ENCODE results near the gene WNT11.

GRCh38 chr11:76188873-76189272, 17.4 kb downstream of the WNT11 start:
- no peak for TF ChIP-seq CTCF (optimal IDR thresholded peaks at IDR 0.05 in 1 of 3, IDR thresholded peaks at IDR 0.05 in 1 of 3, conservative IDR thresholded peaks at IDR 0.05 in 1 of 3; ENCODE audit: extremely low read depth in 1 of 3, insufficient read depth in 2 of 3, low read length in 3 of 3)
- TF ChIP-seq EZH2 (IDR thresholded peaks at IDR 0.05; ENCODE audit: low read length) = no peak

Measured in keratinocyte (primary cell).